ENCODE measurements around the gene ISM1.

ISM1 gene

GRCh38 chr20:13313201-13313600 is 92.1 kb downstream of the ISM1 start:
- no peak for DNase-seq (ENCODE audit: low read depth in 2 of 2)
- TF ChIP-seq CTCF (IDR thresholded peaks at IDR 0.05; ENCODE audit: low read depth, low read length): no peak
- no peak overlapping the region for H3K4me3 ChIP-seq (replicated peaks in 1 of 2; ENCODE audit: low read depth in 2 of 2, low read length in 2 of 2)

- H3K4me3 ChIP-seq (replicated peaks in 1 of 2; ENCODE audit: low read depth in 2 of 2, low read length in 2 of 2): no peak overlapping the region
- DNase-seq (ENCODE audit: low read depth in 2 of 2): no peak
- no peak for TF ChIP-seq CTCF (IDR thresholded peaks at IDR 0.05; ENCODE audit: low read depth, low read length)
Observed at GRCh38 chr20:13317439-13317838, 96.4 kb downstream of the ISM1 start.

GRCh38 chr20:13318871-13319521 is 97.9 kb downstream of the ISM1 start:
- no peak for TF ChIP-seq CTCF (IDR thresholded peaks at IDR 0.05; ENCODE audit: low read depth, low read length)
- DNase-seq (ENCODE audit: low read depth in 2 of 2): no peak

GRCh38 chr20:13320702-13321101 is 99.6 kb downstream of the ISM1 start:
- no peak for TF ChIP-seq CTCF (IDR thresholded peaks at IDR 0.05; ENCODE audit: low read depth, low read length)
- DNase-seq (ENCODE audit: low read depth in 2 of 2): no peak
- no peak overlapping the region for H3K4me3 ChIP-seq (replicated peaks in 1 of 2; ENCODE audit: low read depth in 2 of 2, low read length in 2 of 2)

More at GRCh38 chr20:13318871-13319521, 97.9 kb downstream of the ISM1 start:
- H3K4me3 ChIP-seq (replicated peaks in 1 of 2; ENCODE audit: low read depth in 2 of 2, low read length in 2 of 2): no peak overlapping the region

- H3K4me3 ChIP-seq (replicated peaks in 1 of 2; ENCODE audit: low read depth in 2 of 2, low read length in 2 of 2): no peak overlapping the region
- no peak for TF ChIP-seq CTCF (IDR thresholded peaks at IDR 0.05; ENCODE audit: low read depth, low read length)
Observed at GRCh38 chr20:13321416-13321815, 100.3 kb downstream of the ISM1 start.

GRCh38 chr20:13322198-13322597 is 101.1 kb downstream of the ISM1 start:
- no peak overlapping the region for H3K4me3 ChIP-seq (replicated peaks in 1 of 2; ENCODE audit: low read depth in 2 of 2, low read length in 2 of 2)
- no peak for TF ChIP-seq CTCF (IDR thresholded peaks at IDR 0.05; ENCODE audit: low read depth, low read length)
- no peak for DNase-seq (ENCODE audit: low read depth in 2 of 2)

More at GRCh38 chr20:13321416-13321815, 100.3 kb downstream of the ISM1 start:
- no peak for DNase-seq (ENCODE audit: low read depth in 2 of 2)

- H3K4me3 ChIP-seq (replicated peaks in 1 of 2; ENCODE audit: low read depth in 2 of 2, low read length in 2 of 2): no peak overlapping the region
- DNase-seq (ENCODE audit: low read depth in 2 of 2): no peak
- TF ChIP-seq CTCF (IDR thresholded peaks at IDR 0.05; ENCODE audit: low read depth, low read length): no peak
Observed at GRCh38 chr20:13322621-13323020, 101.5 kb downstream of the ISM1 start.
